Hematopoietic multipotent progenitor cell (in vitro differentiated cells): ENCODE results near the gene PSMG2. TPM values are rescaled to one million over a fixed set of nuclear protein-coding genes. Genes with fewer than 3 reads are reported as not detected.
A peak's percentile ranks its signal among the peaks of the same experiment; 100 is the strongest.

Experiments
- DNase-seq, 3 donors: peaks; one replicate each; pipeline ENCODE4 v3.0.0-alpha.2; 2011 to 2015; ENCODE audit warnings: low read depth in 2 of 3, low spot score in 2 of 3
- total RNA-seq: library from RNA; depleted of rRNA; stranded (reverse); fragments of >200 nt; gene quantifications from one replicate; pipeline ENCODE4 v1.2.3, GENCODE V29; 2012

PSMG2 gene
- 58.7 TPM for total RNA-seq

- peak; percentile 76 to 93 (median 93) for DNase-seq
Observed at GRCh38 chr18:12702221-12703095, at the start of gene PSMG2, which contains the start of gene CEP76. PSMG2 (plus strand) TSS chr18:12703042; CDS start chr18:12703108, 66 bp downstream. CEP76 (minus strand) TSS chr18:12702723; CDS start chr18:12702548, 175 bp downstream.

GRCh38 chr18:12654971-12655370 is 47.9 kb upstream of the PSMG2 start:
- DNase-seq = no peak

GRCh38 chr18:12656605-12656937 is 46.3 kb upstream of the PSMG2 start:
- DNase-seq = no peak

- peak in 2 of 3 donors; percentile 29 to 39 for DNase-seq
Observed at GRCh38 chr18:12656938-12657683, 45.7 kb upstream of the PSMG2 start.

GRCh38 chr18:12657684-12658425 is 45.0 kb upstream of the PSMG2 start, which contains the start of gene SPIRE1:
SPIRE1 (minus strand) TSS chr18:12658107; CDS start chr18:12657866, 241 bp downstream.
- DNase-seq = peak in 2 of 3 donors; percentile 53 to 56

GRCh38 chr18:12658426-12659138 is 44.3 kb upstream of the PSMG2 start:
- peak in 1 of 3 donors; percentile 39 for DNase-seq

GRCh38 chr18:12659904-12660605 is 42.8 kb upstream of the PSMG2 start:
- peak in 2 of 3 donors; percentile 54 to 78 for DNase-seq

GRCh38 chr18:12668041-12668440 is 34.8 kb upstream of the PSMG2 start:
- DNase-seq = no peak

- DNase-seq = peak in 1 of 3 donors; percentile 11
Observed at GRCh38 chr18:12679183-12679786, 23.6 kb upstream of the PSMG2 start.

GRCh38 chr18:12686100-12686499 is 16.7 kb upstream of the PSMG2 start:
- peak in 2 of 3 donors; percentile 24 to 50 for DNase-seq

- no peak for DNase-seq
Observed at GRCh38 chr18:12689256-12689850, 13.5 kb upstream of the PSMG2 start.

GRCh38 chr18:12692206-12692605 is 10.6 kb upstream of the PSMG2 start:
- no peak for DNase-seq

GRCh38 chr18:12694032-12694431 is 8.8 kb upstream of the PSMG2 start:
- no peak for DNase-seq

- no peak for DNase-seq
Observed at GRCh38 chr18:12699747-12700146, 3.1 kb upstream of the PSMG2 start.

GRCh38 chr18:12701161-12701560 is 1.7 kb upstream of the PSMG2 start:
- no peak for DNase-seq

GRCh38 chr18:12703096-12703567 is 290 bp downstream of the PSMG2 start:
- no peak for DNase-seq

- DNase-seq = peak in 1 of 3 donors; percentile 11
Observed at GRCh38 chr18:12703664-12704063, 822 bp downstream of the PSMG2 start.

GRCh38 chr18:12711446-12711845 is 8.6 kb downstream of the PSMG2 start:
- DNase-seq = no peak
